Astrocyte of the cerebellum (primary cell): ENCODE results near the gene FPGS.
A peak's percentile ranks its signal among the peaks of the same experiment; 100 is the strongest.

ENCODE experiments used
- DNase-seq: peaks from one replicate; pipeline ENCODE4 v3.0.0-alpha.2; 2011; ENCODE audit warnings: low read depth
- H3K4me3 ChIP-seq: 2 replicates; pipeline ENCODE4 v1.5.1; 2011; ENCODE audit warnings: mild to moderate bottlenecking, low read depth, low read length, moderate library complexity
- CTCF ChIP-seq: IDR thresholded peaks from 2 replicates; pipeline ENCODE4 v1.5.1; 2012; ENCODE audit warnings: low read length, low read depth, moderate library complexity, mild to moderate bottlenecking; ENCODE audit errors: missing control alignments
- in situ Hi-C: cut with HindIII; loops from 2 replicates; pipeline ENCODE4 v1.10.0; 2017; ENCODE audit warnings: low sequenced_read_pairs

FPGS gene

GRCh38 chr9:127848756-127849504, 46.2 kb downstream of the FPGS start:
- no peak for DNase-seq
- in situ Hi-C loops: no loop called here
- no peak for TF ChIP-seq CTCF
- H3K4me3 ChIP-seq: no peak overlapping the region

GRCh38 chr9:127850286-127850830, 47.7 kb downstream of the FPGS start:
- TF ChIP-seq CTCF: no peak
- in situ Hi-C loops: loop anchor here (25.0 kb wide), 1 partner anchor 213 kb away; no protein-coding TSS in a partner anchor
- DNase-seq: no peak
- no peak overlapping the region for H3K4me3 ChIP-seq

GRCh38 chr9:127852829-127853228, 50.1 kb downstream of the FPGS start:
- H3K4me3 ChIP-seq: peak overlapping the region; percentile 44
- no peak for DNase-seq
- in situ Hi-C loops: loop anchor here (25.0 kb wide), 1 partner anchor 216 kb away; no protein-coding TSS in a partner anchor
- no peak for TF ChIP-seq CTCF

GRCh38 chr9:127853312-127854183, 50.9 kb downstream of the FPGS start:
- no peak for TF ChIP-seq CTCF
- peak overlapping the region; percentile 44 for H3K4me3 ChIP-seq
- in situ Hi-C loops: loop anchor here (25.0 kb wide), 1 partner anchor 216 kb away; no protein-coding TSS in a partner anchor
- no peak for DNase-seq

GRCh38 chr9:127854184-127854806, 51.6 kb downstream of the FPGS start, which contains the start of gene ENG:
Gene ENG (minus strand): TSS chr9:127854658. CDS start chr9:127854355, 303 bp downstream.
- peak; percentile 7 for TF ChIP-seq CTCF

GRCh38 chr9:127854960-127855359, 52.3 kb downstream of the FPGS start:
- TF ChIP-seq CTCF: no peak
- H3K4me3 ChIP-seq: no peak overlapping the region
- no peak for DNase-seq
- in situ Hi-C loops: loop anchor here (25.0 kb wide), 1 partner anchor 218 kb away; no protein-coding TSS in a partner anchor

More at GRCh38 chr9:127854184-127854806, 51.6 kb downstream of the FPGS start, which contains the start of gene ENG:
- H3K4me3 ChIP-seq: peak within 1 kb of the TSS; percentile 44
- in situ Hi-C loops: loop anchor here (25.0 kb wide), 1 partner anchor 217 kb away; no protein-coding TSS in a partner anchor
- no peak for DNase-seq
